HG03520 (cell line): ENCODE data around the gene CAPN15.
A peak's percentile ranks its signal among the peaks of the same experiment; 100 is the strongest.

Experiments
- ATAC-seq: cut with Tn5 transposase; IDR thresholded peaks from one replicate; pipeline ENCODE4 v1.9.1; 2021; ENCODE audit warnings: mild to moderate bottlenecking, moderate library complexity; ENCODE audit not compliant: unreplicated experiment

Gene CAPN15

DNA sequence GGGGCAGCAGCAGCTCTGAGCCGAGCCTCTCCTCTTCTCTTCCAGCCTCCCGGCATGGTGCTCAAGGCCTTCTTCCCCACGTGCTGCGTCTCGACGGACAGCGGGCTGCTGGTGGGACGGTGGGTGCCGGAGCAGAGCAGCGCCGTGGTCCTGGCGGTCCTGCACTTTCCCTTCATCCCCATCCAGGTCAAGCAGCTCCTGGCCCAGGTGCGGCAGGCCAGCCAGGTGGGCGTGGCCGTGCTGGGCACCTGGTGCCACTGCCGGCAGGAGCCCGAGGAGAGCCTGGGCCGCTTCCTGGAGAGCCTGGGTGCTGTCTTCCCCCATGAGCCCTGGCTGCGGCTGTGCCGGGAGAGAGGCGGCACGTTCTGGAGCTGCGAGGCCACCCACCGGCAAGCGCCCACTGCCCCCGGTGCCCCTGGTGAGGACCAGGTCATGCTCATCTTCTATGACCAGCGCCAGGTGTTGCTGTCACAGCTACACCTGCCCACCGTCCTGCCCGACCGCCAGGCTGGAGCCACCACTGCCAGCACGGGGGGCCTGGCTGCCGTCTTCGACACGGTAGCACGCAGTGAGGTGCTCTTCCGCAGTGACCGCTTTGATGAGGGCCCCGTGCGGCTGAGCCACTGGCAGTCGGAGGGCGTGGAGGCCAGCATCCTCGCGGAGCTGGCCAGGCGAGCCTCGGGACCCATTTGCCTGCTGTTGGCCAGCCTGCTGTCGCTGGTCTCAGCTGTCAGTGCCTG lies 46.7 kb downstream of the CAPN15 start:
- ATAC-seq: no peak

GRCh38 chr16:575354-576196 lies 48.1 kb downstream of the CAPN15 start:
- no peak for ATAC-seq

- no peak for ATAC-seq
These were observed 48.8 kb downstream of the CAPN15 start for GRCh38 chr16:576197-576822.

DNA sequence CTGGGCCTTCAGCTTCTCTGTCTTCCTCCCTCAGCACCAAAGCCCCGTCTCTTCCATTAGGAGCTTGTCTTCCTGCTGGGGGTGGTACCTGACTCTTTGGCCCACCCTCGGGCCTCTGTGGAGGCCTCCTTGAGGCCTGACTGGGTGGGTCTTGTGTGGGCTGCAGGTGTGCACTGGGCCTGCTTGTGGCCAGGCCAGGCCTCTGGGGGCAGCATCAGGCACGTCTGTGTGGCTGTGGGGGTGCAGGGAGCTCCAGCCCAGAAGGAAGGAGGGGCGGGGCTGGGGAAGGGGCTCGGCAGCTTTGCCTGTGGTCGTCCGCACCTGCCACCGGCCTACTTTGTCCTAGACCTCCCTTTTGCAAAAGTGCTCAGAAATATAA lies 49.3 kb downstream of the CAPN15 start:
- no peak for ATAC-seq

DNA sequence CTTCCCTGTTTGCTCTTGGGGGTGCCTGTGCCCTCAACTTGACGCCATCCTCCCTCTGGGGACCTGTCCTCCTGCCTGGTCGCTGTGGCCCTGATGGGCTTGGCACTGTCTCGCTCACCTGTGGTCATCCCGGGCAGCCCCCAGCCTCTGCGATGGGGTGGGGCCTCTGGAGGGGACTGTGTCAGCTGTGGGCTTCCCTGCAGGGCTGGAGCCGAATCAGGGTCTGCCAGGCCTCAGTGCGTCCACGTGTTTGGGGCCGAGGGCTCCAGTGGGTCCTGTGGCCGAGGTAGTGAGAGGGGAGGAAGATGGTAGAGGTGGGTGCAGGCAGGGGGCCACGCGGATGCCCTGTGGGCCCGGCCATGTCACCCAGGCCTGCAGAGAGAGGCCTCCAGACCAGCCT lies 50.3 kb downstream of the CAPN15 start:
- no peak for ATAC-seq

- ATAC-seq: no peak
These were observed 50.8 kb downstream of the CAPN15 start for GRCh38 chr16:578232-578869.

- no peak for ATAC-seq
These were observed 51.4 kb downstream of the CAPN15 start for GRCh38 chr16:578870-579405.

GRCh38 chr16:580141-580945 lies 52.8 kb downstream of the CAPN15 start:
- ATAC-seq: no peak

- ATAC-seq: no peak
These were observed 53.5 kb downstream of the CAPN15 start for GRCh38 chr16:580946-581498.

DNA sequence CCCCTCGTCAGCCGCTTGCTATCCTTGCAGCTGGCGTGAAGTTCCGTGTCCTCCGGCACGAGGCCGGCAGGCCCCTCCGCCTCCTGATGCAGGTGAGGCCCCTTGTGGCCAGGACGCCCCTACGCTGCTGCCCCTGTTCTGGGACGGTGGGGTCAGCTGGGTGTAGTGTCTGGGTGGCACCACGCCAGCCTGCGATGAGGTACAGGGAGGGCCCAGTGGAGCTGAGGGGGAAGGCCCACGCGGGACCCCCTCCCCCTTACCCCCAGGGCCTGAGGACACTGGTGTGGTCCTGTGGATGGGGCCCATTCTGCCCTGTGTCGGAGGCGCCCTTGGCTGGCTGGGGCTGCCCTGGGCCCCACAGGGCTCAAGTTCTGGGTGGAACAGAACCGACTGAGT lies 54.7 kb downstream of the CAPN15 start:
- ATAC-seq: no peak

DNA sequence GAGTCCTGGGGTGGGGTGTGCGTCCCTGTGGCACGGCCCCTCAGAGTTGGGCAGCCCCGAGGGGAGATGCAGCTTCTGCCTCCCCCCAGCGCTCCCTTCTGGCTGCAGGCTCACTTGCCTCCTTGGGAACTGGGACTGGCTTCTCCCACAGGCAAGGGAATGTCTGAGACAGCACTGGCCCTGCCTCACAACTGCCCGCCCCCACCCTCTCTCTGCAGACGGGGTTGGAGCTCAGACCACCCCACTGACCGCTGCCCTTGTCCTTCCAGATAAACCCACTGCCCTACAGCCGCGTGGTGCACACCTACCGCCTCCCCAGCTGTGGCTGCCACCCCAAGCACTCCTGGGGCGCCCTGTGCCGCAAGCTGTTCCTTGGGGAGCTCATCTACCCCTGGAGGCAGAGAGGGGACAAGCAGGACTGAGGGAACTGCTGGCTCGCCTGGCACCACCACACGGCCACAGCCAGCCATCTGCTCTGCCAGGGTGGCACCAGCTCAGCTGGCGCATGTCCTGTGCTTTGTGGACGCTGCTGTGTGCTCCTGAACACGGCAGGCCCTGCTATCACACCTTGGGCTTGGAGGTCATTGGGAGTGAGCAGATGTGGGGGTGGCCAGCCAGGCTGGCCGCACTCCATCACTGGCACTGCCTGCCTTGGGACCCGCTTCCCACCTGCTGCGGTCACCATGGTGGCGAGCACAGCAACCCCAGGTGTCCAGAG lies 55.3 kb downstream of the CAPN15 start:
- ATAC-seq: no peak

- no peak for ATAC-seq
These were observed 55.9 kb downstream of the CAPN15 start for GRCh38 chr16:583470-583814.

DNA sequence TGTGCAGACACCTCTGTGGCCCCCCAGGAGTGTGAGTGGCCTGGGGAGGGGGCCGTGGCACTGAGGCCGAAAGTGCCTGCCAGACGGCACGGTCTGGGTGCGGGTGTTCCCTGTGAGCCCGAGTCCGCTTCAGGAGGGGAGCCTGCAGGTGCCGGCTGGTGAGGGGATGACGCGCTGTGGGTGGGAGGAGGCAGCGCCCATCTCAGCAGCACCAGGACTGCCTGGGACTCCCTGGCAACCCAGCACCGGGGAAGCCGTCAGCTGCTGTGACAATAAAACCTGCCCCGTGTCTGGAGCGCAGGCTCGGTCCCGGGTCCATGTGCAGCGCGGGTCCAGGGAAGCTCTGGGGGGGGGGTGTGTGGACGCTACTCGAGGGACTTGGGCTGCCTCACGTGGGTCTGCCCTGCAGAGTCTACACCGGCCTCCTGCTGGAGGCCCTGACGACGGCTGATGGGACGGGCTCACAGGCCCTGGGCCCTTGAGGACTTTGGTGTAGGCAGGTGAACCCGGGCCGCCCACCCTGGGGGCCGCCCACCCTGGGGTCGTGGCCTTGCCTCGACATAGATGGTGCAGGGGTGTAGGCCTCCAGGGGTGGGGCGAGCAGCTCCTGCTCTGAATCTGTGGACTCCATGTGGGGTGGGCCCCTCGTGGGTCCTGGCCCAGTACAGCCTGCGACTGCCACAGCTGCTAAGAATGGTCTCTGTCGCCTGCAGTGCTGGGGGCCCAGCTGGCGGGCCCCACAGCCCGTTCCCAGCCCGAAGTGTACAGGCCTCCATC lies 56.5 kb downstream of the CAPN15 start:
- no peak for ATAC-seq

GRCh38 chr16:585351-585750 lies 57.8 kb downstream of the CAPN15 start:
- no peak for ATAC-seq

DNA sequence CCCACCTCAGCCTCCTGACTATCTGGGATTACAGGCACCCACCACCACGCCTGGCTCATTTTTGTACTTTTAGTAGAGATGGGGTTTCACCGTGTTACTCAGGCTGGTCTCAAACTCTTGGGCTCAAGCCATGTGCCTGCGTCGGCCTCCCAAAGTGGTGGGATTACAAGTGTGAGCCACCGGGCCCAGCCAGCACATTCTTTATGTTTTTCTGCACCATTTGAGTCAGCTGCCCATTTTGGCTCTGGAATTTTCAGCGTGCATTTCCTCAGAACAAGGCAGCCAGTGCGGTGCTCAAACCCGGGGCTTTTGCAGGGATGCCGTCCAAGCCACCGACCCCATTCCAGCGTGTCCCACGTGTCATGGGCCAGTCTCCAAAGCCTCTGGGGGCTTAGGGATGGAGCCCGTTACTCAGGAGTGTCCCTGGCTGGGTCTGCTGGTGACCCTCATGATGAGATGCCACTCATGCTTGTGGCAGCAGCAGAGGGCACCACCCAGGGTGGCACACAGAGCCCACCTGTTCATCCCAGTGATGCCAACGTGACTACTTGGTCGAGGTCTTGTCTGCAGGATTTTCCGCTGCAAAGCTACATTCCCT lies 58.6 kb downstream of the CAPN15 start:
- no peak for ATAC-seq

DNA sequence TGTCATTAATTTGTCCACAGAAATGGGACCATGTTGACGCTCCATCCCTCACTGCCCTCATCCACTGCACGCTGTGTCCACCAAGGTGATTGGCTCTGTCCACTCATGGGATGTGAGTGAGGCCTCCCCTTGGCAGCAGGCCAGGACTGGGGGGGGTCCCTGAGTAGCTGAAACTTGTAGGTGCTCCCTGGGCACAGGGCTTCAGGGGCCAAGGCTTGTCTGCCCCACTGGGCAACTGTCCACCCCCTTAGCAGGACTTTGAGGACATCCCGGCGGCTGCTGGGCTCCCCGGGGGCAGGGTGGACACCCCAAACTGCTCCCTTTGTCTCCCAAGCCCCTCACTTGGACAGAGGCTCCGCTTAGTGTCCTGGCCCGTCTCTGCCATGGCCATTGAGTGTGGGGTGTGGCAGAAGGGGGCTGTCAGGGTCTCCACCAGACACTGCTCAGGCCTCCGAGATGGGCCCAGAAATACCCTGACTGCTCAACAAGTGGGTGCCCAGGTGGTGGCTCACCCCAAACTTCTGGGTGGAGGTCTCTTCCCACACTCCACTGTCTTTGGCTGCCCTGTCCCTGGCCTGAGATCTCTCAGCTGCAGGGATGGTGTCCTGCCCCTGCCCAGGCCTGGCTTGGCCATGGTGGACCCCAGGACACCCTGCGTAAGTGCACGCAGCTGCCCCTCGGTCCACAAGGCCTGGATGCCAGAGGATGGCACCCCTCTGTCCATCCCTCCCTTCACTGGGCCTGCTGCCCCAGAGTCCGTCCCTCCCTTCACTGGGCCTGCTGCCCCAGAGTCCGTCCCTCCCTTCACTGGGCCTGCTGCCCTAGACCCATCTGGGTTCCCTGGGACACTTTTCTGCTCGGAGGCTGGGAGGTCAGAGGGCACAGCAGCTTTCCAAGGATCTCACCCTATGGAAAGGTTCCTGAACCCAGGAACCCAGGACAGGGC lies 59.4 kb downstream of the CAPN15 start:
- ATAC-seq: no peak

DNA sequence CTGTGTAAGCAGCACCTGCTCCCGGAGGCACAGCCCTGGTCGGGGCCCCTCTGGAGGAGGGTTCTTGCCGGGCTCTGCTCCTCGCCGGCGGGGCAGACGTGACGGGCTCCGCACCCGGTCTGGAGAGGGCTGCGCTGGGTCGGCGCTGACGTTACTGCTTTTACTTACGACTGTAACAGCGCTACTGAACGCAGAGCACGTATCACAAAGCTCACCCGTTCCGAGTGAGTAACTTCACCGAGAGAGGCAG lies 61.1 kb downstream of the CAPN15 start:
- peak; percentile 1 for ATAC-seq
